ENCODE results near the gene TRAF3IP1. TPM values are rescaled to one million over a fixed set of nuclear protein-coding genes. Genes with fewer than 3 reads are reported as not detected.

TRAF3IP1 gene
- total RNA-seq, 1 donor, result 7.6 TPM

- Histone ChIP-seq H3K4me3 (ENCODE audit: insufficient read depth, low read length) (no peak overlapping the region), H3K27me3 (ENCODE audit: insufficient read depth, low read length) (no peaks in the 10 kb centered on the region), H3K36me3 (ENCODE audit: insufficient read depth, low read length) (no peaks in the 10 kb centered on the region), H3K4me2 (ENCODE audit: insufficient read depth, low read length) (no peak overlapping the region), H4K20me1 (ENCODE audit: insufficient read depth, low read length) (no peaks in the 10 kb centered on the region), H2AFZ (ENCODE audit: low read length) (no peak overlapping the region), H3K4me1 (ENCODE audit: insufficient read depth, low read length) (peaks cover 7% of the 10 kb centered on the region), H3K79me2 (ENCODE audit: insufficient read depth, low read length) (no peaks in the 10 kb centered on the region), H3K9me3 (ENCODE audit: low read depth, low read length) (no peaks in the 10 kb centered on the region), H3K27ac (ENCODE audit: low read depth, low read length) (no peak overlapping the region)
- no peak for DNase-seq (ENCODE audit: insufficient read length, low spot score, missing footprints)
- no peak for TF ChIP-seq CTCF (IDR thresholded peaks at IDR 0.05; ENCODE audit: extremely low read depth, low read depth, low read length)
Observed at GRCh38 chr2:238415036-238415764, 94.9 kb downstream of the TRAF3IP1 start.

- Histone ChIP-seq H3K4me3 (ENCODE audit: insufficient read depth, low read length) (no peak overlapping the region), H4K20me1 (ENCODE audit: insufficient read depth, low read length) (no peaks in the 10 kb centered on the region), H3K4me2 (ENCODE audit: insufficient read depth, low read length) (no peak overlapping the region), H3K79me2 (ENCODE audit: insufficient read depth, low read length) (no peaks in the 10 kb centered on the region), H3K9me3 (ENCODE audit: low read depth, low read length) (no peaks in the 10 kb centered on the region), H3K4me1 (ENCODE audit: insufficient read depth, low read length) (peaks cover 12% of the 10 kb centered on the region), H3K27ac (ENCODE audit: low read depth, low read length) (no peak overlapping the region), H3K27me3 (ENCODE audit: insufficient read depth, low read length) (no peaks in the 10 kb centered on the region), H3K36me3 (ENCODE audit: insufficient read depth, low read length) (no peaks in the 10 kb centered on the region), H2AFZ (ENCODE audit: low read length) (no peak overlapping the region)
- TF ChIP-seq CTCF (IDR thresholded peaks at IDR 0.05; ENCODE audit: extremely low read depth, low read depth, low read length), result no peak
- DNase-seq (ENCODE audit: insufficient read length, low spot score, missing footprints), result no peak
Observed at GRCh38 chr2:238415893-238416292, 95.6 kb downstream of the TRAF3IP1 start.

GRCh38 chr2:238418196-238418998 is 98.1 kb downstream of the TRAF3IP1 start:
- Histone ChIP-seq H3K4me2 (ENCODE audit: insufficient read depth, low read length) (peak overlapping the region; percentile 41), H3K4me1 (ENCODE audit: insufficient read depth, low read length) (peaks cover 26% of the 10 kb centered on the region), H3K27me3 (ENCODE audit: insufficient read depth, low read length) (no peaks in the 10 kb centered on the region), H3K27ac (ENCODE audit: low read depth, low read length) (peak overlapping the region; percentile 65), H3K9me3 (ENCODE audit: low read depth, low read length) (no peaks in the 10 kb centered on the region), H2AFZ (ENCODE audit: low read length) (peak overlapping the region; percentile 35), H4K20me1 (ENCODE audit: insufficient read depth, low read length) (no peaks in the 10 kb centered on the region), H3K79me2 (ENCODE audit: insufficient read depth, low read length) (no peaks in the 10 kb centered on the region), H3K36me3 (ENCODE audit: insufficient read depth, low read length) (no peaks in the 10 kb centered on the region), H3K4me3 (ENCODE audit: insufficient read depth, low read length) (no peak overlapping the region)
- DNase-seq (ENCODE audit: insufficient read length, low spot score, missing footprints), result peak; percentile 77
- TF ChIP-seq CTCF (IDR thresholded peaks at IDR 0.05; ENCODE audit: extremely low read depth, low read depth, low read length), result no peak

GRCh38 chr2:238418999-238419546 is 98.8 kb downstream of the TRAF3IP1 start:
- no peaks in the 10 kb centered on the region for H3K79me2 ChIP-seq (ENCODE audit: insufficient read depth, low read length)
- no peak overlapping the region for H2AFZ ChIP-seq (ENCODE audit: low read length)
- peak; percentile 62 for DNase-seq (ENCODE audit: insufficient read length, low spot score, missing footprints)
- H4K20me1 ChIP-seq (ENCODE audit: insufficient read depth, low read length), result no peaks in the 10 kb centered on the region
- H3K27me3 ChIP-seq (ENCODE audit: insufficient read depth, low read length), result no peaks in the 10 kb centered on the region
- no peak overlapping the region for H3K4me3 ChIP-seq (ENCODE audit: insufficient read depth, low read length)
- no peaks in the 10 kb centered on the region for H3K36me3 ChIP-seq (ENCODE audit: insufficient read depth, low read length)
- H3K4me1 ChIP-seq (ENCODE audit: insufficient read depth, low read length), result peaks cover 33% of the 10 kb centered on the region
- TF ChIP-seq CTCF (IDR thresholded peaks at IDR 0.05; ENCODE audit: extremely low read depth, low read depth, low read length), result no peak
- peak overlapping the region; percentile 65 for H3K27ac ChIP-seq (ENCODE audit: low read depth, low read length)
- H3K4me2 ChIP-seq (ENCODE audit: insufficient read depth, low read length), result no peak overlapping the region
- H3K9me3 ChIP-seq (ENCODE audit: low read depth, low read length), result no peaks in the 10 kb centered on the region
